ENCODE results near the gene CFH. TPM values are rescaled to one million over a fixed set of nuclear protein-coding genes. Genes with fewer than 3 reads are reported as not detected.

CFH gene
- total and polyA plus RNA-seq, 9 of the 15 experiments (the other 6 are each of a cell fraction or from before 2014, with no cell fraction given) = 31.6 to 107 (median 48.3) TPM

DNA sequence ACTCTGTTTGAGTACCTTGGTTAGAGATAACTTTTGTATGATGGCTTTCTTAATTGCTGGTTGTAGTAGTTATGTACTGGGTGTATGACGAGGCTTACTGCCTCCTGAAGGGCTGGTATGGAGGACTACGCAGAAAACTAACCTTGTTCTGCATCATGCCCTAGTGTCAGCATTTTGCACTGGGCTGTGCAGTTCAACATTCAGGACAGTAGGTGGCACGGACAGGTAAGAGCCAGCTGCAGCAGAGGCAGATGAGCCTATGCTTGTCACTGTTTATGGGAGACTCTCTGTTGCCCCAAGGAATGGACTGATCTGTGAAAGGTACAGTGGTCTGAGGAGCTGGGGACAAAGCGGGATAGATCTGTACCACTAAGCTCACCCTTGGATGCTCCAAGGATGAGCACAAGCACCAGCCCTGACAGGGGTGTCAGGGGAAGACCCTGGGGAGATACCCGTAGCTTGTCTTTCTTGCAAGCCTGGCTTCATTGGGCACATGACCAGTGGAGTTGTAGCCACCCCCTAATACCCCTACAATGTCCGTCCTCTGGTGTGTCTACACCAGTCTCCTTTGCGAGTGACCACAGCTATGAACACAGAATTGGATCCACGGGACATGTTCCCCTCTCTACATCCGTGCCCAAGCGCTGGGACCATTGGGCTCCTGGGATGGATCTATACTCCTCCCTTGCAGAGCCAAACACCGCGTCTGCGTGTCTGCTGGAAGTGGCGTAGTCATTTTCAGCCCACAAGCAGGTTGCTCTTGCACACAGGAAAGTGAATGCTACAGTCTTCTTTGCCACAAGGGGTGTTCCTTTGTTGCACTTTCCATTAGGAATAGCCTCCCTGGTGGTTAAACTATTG lies 71.7 kb downstream of the CFH start (continued):
- TF ChIP-seq, protein P1, sequence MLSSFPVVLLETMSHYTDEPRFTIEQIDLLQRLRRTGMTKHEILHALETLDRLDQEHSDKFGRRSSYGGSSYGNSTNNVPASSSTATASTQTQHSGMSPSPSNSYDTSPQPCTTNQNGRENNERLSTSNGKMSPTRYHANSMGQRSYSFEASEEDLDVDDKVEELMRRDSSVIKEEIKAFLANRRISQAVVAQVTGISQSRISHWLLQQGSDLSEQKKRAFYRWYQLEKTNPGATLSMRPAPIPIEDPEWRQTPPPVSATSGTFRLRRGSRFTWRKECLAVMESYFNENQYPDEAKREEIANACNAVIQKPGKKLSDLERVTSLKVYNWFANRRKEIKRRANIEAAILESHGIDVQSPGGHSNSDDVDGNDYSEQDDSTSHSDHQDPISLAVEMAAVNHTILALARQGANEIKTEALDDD (IDR thresholded peaks at IDR 0.05) = no peak
- TF ChIP-seq EWSR1 (IDR thresholded peaks at IDR 0.05; ENCODE audit: borderline replicate concordance, low read depth, partially characterized antibody) (no peak), CBX3 (IDR thresholded peaks at IDR 0.05; ENCODE audit: borderline replicate concordance in 1 of 2, low read length in 2 of 2) (no peak), SNIP1 (IDR thresholded peaks at IDR 0.05; ENCODE audit: low read depth) (no peak), TAF15 (IDR thresholded peaks at IDR 0.05; ENCODE audit: low read depth, low read length) (no peak), SOX6 (IDR thresholded peaks at IDR 0.05) (no peak), NFE2L1 (tag; IDR thresholded peaks at IDR 0.05; ENCODE audit: borderline replicate concordance, low read depth) (no peak), TEAD1 (CRISPR knock-in tag; IDR thresholded peaks at IDR 0.05) (peak in 1 of 2 experiments; percentile 44; a peak in 1 of 4 replicates), SMC3 (conservative IDR thresholded peaks at IDR 0.05; ENCODE audit: insufficient read depth, low read depth, low read length) (peak; percentile 57)
- TF ChIP-seq, protein P2, sequence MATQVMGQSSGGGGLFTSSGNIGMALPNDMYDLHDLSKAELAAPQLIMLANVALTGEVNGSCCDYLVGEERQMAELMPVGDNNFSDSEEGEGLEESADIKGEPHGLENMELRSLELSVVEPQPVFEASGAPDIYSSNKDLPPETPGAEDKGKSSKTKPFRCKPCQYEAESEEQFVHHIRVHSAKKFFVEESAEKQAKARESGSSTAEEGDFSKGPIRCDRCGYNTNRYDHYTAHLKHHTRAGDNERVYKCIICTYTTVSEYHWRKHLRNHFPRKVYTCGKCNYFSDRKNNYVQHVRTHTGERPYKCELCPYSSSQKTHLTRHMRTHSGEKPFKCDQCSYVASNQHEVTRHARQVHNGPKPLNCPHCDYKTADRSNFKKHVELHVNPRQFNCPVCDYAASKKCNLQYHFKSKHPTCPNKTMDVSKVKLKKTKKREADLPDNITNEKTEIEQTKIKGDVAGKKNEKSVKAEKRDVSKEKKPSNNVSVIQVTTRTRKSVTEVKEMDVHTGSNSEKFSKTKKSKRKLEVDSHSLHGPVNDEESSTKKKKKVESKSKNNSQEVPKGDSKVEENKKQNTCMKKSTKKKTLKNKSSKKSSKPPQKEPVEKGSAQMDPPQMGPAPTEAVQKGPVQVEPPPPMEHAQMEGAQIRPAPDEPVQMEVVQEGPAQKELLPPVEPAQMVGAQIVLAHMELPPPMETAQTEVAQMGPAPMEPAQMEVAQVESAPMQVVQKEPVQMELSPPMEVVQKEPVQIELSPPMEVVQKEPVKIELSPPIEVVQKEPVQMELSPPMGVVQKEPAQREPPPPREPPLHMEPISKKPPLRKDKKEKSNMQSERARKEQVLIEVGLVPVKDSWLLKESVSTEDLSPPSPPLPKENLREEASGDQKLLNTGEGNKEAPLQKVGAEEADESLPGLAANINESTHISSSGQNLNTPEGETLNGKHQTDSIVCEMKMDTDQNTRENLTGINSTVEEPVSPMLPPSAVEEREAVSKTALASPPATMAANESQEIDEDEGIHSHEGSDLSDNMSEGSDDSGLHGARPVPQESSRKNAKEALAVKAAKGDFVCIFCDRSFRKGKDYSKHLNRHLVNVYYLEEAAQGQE (IDR thresholded peaks at IDR 0.05; ENCODE audit: borderline replicate concordance) = peak; percentile 33; the same call in 1 of the 2 replicates
- TF ChIP-seq, protein P2 (CRISPR knock-in tag; IDR thresholded peaks at IDR 0.05; ENCODE audit: low read depth) = no peak
- TF ChIP-seq, protein P3, sequence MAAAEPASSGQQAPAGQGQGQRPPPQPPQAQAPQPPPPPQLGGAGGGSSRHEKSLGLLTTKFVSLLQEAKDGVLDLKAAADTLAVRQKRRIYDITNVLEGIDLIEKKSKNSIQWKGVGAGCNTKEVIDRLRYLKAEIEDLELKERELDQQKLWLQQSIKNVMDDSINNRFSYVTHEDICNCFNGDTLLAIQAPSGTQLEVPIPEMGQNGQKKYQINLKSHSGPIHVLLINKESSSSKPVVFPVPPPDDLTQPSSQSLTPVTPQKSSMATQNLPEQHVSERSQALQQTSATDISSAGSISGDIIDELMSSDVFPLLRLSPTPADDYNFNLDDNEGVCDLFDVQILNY (CRISPR knock-in tag; IDR thresholded peaks at IDR 0.05) = 0 out of 2 replicates have a peak, but pooled peaks have one; percentile 13
- TF ChIP-seq, protein P4, sequence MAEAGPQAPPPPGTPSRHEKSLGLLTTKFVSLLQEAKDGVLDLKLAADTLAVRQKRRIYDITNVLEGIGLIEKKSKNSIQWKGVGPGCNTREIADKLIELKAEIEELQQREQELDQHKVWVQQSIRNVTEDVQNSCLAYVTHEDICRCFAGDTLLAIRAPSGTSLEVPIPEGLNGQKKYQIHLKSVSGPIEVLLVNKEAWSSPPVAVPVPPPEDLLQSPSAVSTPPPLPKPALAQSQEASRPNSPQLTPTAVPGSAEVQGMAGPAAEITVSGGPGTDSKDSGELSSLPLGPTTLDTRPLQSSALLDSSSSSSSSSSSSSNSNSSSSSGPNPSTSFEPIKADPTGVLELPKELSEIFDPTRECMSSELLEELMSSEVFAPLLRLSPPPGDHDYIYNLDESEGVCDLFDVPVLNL (CRISPR knock-in tag; IDR thresholded peaks at IDR 0.05; ENCODE audit: low read depth) = 0 out of 2 replicates have a peak, but pooled peaks have one; percentile 15
- TF ChIP-seq, protein P5, sequence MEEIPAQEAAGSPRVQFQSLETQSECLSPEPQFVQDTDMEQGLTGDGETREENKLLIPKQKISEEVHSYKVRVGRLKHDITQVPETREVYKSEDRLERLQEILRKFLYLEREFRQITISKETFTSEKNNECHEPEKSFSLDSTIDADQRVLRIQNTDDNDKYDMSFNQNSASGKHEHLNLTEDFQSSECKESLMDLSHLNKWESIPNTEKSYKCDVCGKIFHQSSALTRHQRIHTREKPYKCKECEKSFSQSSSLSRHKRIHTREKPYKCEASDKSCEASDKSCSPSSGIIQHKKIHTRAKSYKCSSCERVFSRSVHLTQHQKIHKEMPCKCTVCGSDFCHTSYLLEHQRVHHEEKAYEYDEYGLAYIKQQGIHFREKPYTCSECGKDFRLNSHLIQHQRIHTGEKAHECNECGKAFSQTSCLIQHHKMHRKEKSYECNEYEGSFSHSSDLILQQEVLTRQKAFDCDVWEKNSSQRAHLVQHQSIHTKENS (CRISPR knock-in tag; IDR thresholded peaks at IDR 0.05) = no peak

Measured in K562 (cell line).